ENCODE results near the gene ZFP42. TPM values are rescaled to one million over a fixed set of nuclear protein-coding genes. Genes with fewer than 3 reads are reported as not detected.

ZFP42 gene
- total RNA-seq, 1 experiment from 2014 or later, result 0.05 TPM

- ChIA-PET CTCF (no interaction called here), POLR2A (no interaction called here)
- TF ChIP-seq SIN3A (IDR thresholded peaks at IDR 0.05; ENCODE audit: borderline replicate concordance, insufficient read depth, low read depth, low read length), result no peak
- TF ChIP-seq POLR2AphosphoS5 (IDR thresholded peaks at IDR 0.05; ENCODE audit: low read depth, low read length), result no peak
- no peak for TF ChIP-seq TCF7L2 (IDR thresholded peaks at IDR 0.05; ENCODE audit: low read depth, low read length)
- TF ChIP-seq CTCF (IDR thresholded peaks at IDR 0.05), result no peak
- no peak for TF ChIP-seq REST (IDR thresholded peaks at IDR 0.05; ENCODE audit: insufficient read depth in 1 of 2, low read depth in 2 of 2, low read length in 1 of 2)
Observed at GRCh38 chr4:188046657-188047056, 51.1 kb downstream of the ZFP42 start.

GRCh38 chr4:188053302-188053701 lies 57.7 kb downstream of the ZFP42 start:
- no peaks in the 10 kb centered on the region for H3K36me3 ChIP-seq (ENCODE audit: control insufficient read depth, insufficient read depth, low read length)
- H3K27me3 ChIP-seq (ENCODE audit: control insufficient read depth, insufficient read depth, low read length), result no peaks in the 10 kb centered on the region
- no peak for ATAC-seq
- H3K9me3 ChIP-seq (ENCODE audit: control insufficient read depth, insufficient read depth, low read depth, low read length), result no peaks in the 10 kb centered on the region
- BruUV-seq (replicated peaks), result no TSS peak
- no peak overlapping the region for H3K27ac ChIP-seq (ENCODE audit: low read length)
- in situ Hi-C loops (cut with HindIII; ENCODE audit: low pct_unique_long_range_greater_than_20kb, low sequenced_read_pairs), result no loop called here
- H3K4me3 ChIP-seq (ENCODE audit: low read depth in 2 of 2, low read length in 2 of 2), result no peak overlapping the region
- no peaks in the 10 kb centered on the region for H3K4me1 ChIP-seq (ENCODE audit: control insufficient read depth, insufficient read depth, low read length)
- POLR2A ChIA-PET, result no interaction called here
- no peak for TF ChIP-seq SIN3A (IDR thresholded peaks at IDR 0.05; ENCODE audit: borderline replicate concordance, insufficient read depth, low read depth, low read length)
- no peak for TF ChIP-seq TCF7L2 (IDR thresholded peaks at IDR 0.05; ENCODE audit: low read depth, low read length)
- no peak for TF ChIP-seq REST (IDR thresholded peaks at IDR 0.05; ENCODE audit: insufficient read depth in 1 of 2, low read depth in 2 of 2, low read length in 1 of 2)
- TF ChIP-seq POLR2AphosphoS5 (IDR thresholded peaks at IDR 0.05; ENCODE audit: low read depth, low read length), result no peak
- TF ChIP-seq CTCF (IDR thresholded peaks at IDR 0.05), result no peak
- intact Hi-C loops (cut with micrococcal nuclease; ENCODE audit: unreplicated experiment), result no loop called here
- CTCF ChIA-PET, result no interaction called here
- DNase-seq (ENCODE audit: low read depth, low spot score), result no peak

More at GRCh38 chr4:188046657-188047056, 51.1 kb downstream of the ZFP42 start:
- ATAC-seq, result no peak
- Histone ChIP-seq H3K36me3 (ENCODE audit: control insufficient read depth, insufficient read depth, low read length) (no peaks in the 10 kb centered on the region), H3K9me3 (ENCODE audit: control insufficient read depth, insufficient read depth, low read depth, low read length) (no peaks in the 10 kb centered on the region), H3K27ac (ENCODE audit: low read length) (no peak overlapping the region), H3K4me3 (ENCODE audit: low read depth in 2 of 2, low read length in 2 of 2) (no peak overlapping the region), H3K4me1 (ENCODE audit: control insufficient read depth, insufficient read depth, low read length) (no peaks in the 10 kb centered on the region), H3K27me3 (ENCODE audit: control insufficient read depth, insufficient read depth, low read length) (no peaks in the 10 kb centered on the region)
- no TSS peak for BruUV-seq (replicated peaks)
- intact Hi-C loops (cut with micrococcal nuclease; ENCODE audit: unreplicated experiment), result no loop called here
- no peak for DNase-seq (ENCODE audit: low read depth, low spot score)
- in situ Hi-C loops (cut with HindIII; ENCODE audit: low pct_unique_long_range_greater_than_20kb, low sequenced_read_pairs), result no loop called here

Other genes starting within 250 kb of the ZFP42 start
- gene TRIML2, start 113.8 kb downstream of the ZFP42 start, total RNA-seq (2021; ENCODE audit: unreplicated experiment), result not detected
- gene TRIML1, start 143.7 kb downstream of the ZFP42 start, total RNA-seq (2021; ENCODE audit: unreplicated experiment), result not detected

Measured in Panc1 (cell line).